ENCODE results near the gene MAMDC2. TPM values are rescaled to one million over a fixed set of nuclear protein-coding genes. Genes with fewer than 3 reads are reported as not detected.
A peak's percentile ranks its signal among the peaks of the same experiment; 100 is the strongest.

MAMDC2 gene
- total and polyA plus RNA-seq, 2 of the 4 experiments (the other 2 are of a cell fraction): 5.0 to 5.2 TPM

- intact Hi-C loops (cut with micrococcal nuclease) (loop anchor here (1.0 to 10.0 kb wide), 7 partner anchors 107 to 806 kb away; partner anchors contain the start of gene APBA1), in situ Hi-C loops (cut with MboI; ENCODE audit: low sequenced_read_pairs) (loop anchor here (10.0 to 25.0 kb wide), 4 partner anchors 114 to 804 kb away; partner anchors contain the start of gene APBA1), dilution Hi-C loops (cut with HindIII; ENCODE audit: low sequenced_read_pairs, unreplicated experiment) (no loop called here)
- no peaks in the 10 kb centered on the region for H3K9me3 ChIP-seq (ENCODE audit: control insufficient read depth, insufficient read depth, low read length)
- no TSS peak for BruUV-seq (replicated peaks)
- H3K36me3 ChIP-seq (ENCODE audit: control insufficient read depth, insufficient read depth, low read length): no peaks in the 10 kb centered on the region
- H3K4me3 ChIP-seq (ENCODE audit: insufficient read depth, low read depth, low read length): no peak overlapping the region
- H3K9ac ChIP-seq (ENCODE audit: low read depth, low read length): no peak overlapping the region
- peaks cover 0 to 3% of the 10 kb centered on the region in 2 experiments; a peak in 1 of 4 replicates for H3K79me1 ChIP-seq (ENCODE audit: low read depth in 1 of 2, low read length in 2 of 2)
- H3K56ac ChIP-seq (ENCODE audit: extremely low read depth, insufficient read depth, low read length): no peak overlapping the region
- no peak overlapping the region for H3K23ac ChIP-seq (ENCODE audit: low read depth, low read length)
- TF ChIP-seq USF2 (IDR thresholded peaks at IDR 0.05; ENCODE audit: low read depth, low read length): no peak
- TF ChIP-seq MAZ (IDR thresholded peaks at IDR 0.05; ENCODE audit: borderline replicate concordance, low read depth, low read length): no peak
- TF ChIP-seq MAFK (IDR thresholded peaks at IDR 0.05; ENCODE audit: low read depth, low read length): no peak
- TF ChIP-seq MXI1 (IDR thresholded peaks at IDR 0.05; ENCODE audit: borderline replicate concordance, low read depth, low read length): no peak
- TF ChIP-seq FOS (IDR thresholded peaks at IDR 0.05; ENCODE audit: low read depth, low read length): no peak
- TF ChIP-seq, protein P1, sequence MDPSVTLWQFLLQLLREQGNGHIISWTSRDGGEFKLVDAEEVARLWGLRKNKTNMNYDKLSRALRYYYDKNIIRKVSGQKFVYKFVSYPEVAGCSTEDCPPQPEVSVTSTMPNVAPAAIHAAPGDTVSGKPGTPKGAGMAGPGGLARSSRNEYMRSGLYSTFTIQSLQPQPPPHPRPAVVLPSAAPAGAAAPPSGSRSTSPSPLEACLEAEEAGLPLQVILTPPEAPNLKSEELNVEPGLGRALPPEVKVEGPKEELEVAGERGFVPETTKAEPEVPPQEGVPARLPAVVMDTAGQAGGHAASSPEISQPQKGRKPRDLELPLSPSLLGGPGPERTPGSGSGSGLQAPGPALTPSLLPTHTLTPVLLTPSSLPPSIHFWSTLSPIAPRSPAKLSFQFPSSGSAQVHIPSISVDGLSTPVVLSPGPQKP (IDR thresholded peaks at IDR 0.05; ENCODE audit: borderline replicate concordance, low read depth, low read length): no peak
- TF ChIP-seq POLR2A (IDR thresholded peaks at IDR 0.05; ENCODE audit: low read depth, low read length): no peak
- TF ChIP-seq, protein P2, sequence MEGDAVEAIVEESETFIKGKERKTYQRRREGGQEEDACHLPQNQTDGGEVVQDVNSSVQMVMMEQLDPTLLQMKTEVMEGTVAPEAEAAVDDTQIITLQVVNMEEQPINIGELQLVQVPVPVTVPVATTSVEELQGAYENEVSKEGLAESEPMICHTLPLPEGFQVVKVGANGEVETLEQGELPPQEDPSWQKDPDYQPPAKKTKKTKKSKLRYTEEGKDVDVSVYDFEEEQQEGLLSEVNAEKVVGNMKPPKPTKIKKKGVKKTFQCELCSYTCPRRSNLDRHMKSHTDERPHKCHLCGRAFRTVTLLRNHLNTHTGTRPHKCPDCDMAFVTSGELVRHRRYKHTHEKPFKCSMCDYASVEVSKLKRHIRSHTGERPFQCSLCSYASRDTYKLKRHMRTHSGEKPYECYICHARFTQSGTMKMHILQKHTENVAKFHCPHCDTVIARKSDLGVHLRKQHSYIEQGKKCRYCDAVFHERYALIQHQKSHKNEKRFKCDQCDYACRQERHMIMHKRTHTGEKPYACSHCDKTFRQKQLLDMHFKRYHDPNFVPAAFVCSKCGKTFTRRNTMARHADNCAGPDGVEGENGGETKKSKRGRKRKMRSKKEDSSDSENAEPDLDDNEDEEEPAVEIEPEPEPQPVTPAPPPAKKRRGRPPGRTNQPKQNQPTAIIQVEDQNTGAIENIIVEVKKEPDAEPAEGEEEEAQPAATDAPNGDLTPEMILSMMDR (conservative IDR thresholded peaks at IDR 0.05; ENCODE audit: low read depth, low read length): no peak
- TF ChIP-seq RCOR1 (IDR thresholded peaks at IDR 0.05; ENCODE audit: insufficient replicate concordance, low read length): no peak
- no peak for TF ChIP-seq NFE2L2 (IDR thresholded peaks at IDR 0.05; ENCODE audit: low read depth, low read length)
- no peak for TF ChIP-seq SMC3 (IDR thresholded peaks at IDR 0.05; ENCODE audit: low read depth, low read length)
- no peak for TF ChIP-seq BHLHE40 (IDR thresholded peaks at IDR 0.05; ENCODE audit: low read depth, low read length)
- H3K27ac ChIP-seq (ENCODE audit: insufficient read depth, low read length): no peak overlapping the region
- H3K27me3 ChIP-seq (ENCODE audit: control insufficient read depth, insufficient read depth, low read length): no peaks in the 10 kb centered on the region
- no peak for DNase-seq
- H4K8ac ChIP-seq (ENCODE audit: low read depth in 2 of 2, low read length in 2 of 2): peak overlapping the region in 1 of 2 experiments; percentile 42; a peak in 2 of 4 replicates
- no peak overlapping the region for H3K4ac ChIP-seq (ENCODE audit: low read depth, low read length)
- no peak overlapping the region for H3K4me2 ChIP-seq (ENCODE audit: low read depth, low read length)
- no peak overlapping the region for H2AK9ac ChIP-seq (replicated peaks; ENCODE audit: low read depth, low read length, poor library complexity)
- no peak overlapping the region for H3K14ac ChIP-seq (replicated peaks; ENCODE audit: low read depth, low read length)
- POLR2A ChIA-PET (ENCODE audit: unreplicated experiment): no interaction called here
- no peaks in the 10 kb centered on the region for H4K20me1 ChIP-seq (ENCODE audit: insufficient read depth, low read length)
- CTCF ChIA-PET: no interaction called here
- peaks cover 7% of the 10 kb centered on the region for H3K4me1 ChIP-seq (ENCODE audit: control insufficient read depth, insufficient read depth, low read length)
- no CpG with 5 or more reads among the region's 2 CpGs for WGBS, 2 experiments (ENCODE audit: extremely low coverage in 2 of 2, insufficient read length in 1 of 2)
- H3K9me1 ChIP-seq (ENCODE audit: insufficient read depth, low read length): no peaks in the 10 kb centered on the region
- H2AFZ ChIP-seq (replicated peaks; ENCODE audit: low read length, poor library complexity): no peak overlapping the region
- ATAC-seq (ENCODE audit: low read depth): no peak
- no peak overlapping the region for H2AK5ac ChIP-seq (ENCODE audit: low read depth, low read length)
- H2BK5ac ChIP-seq (ENCODE audit: low read depth, low read length, poor library complexity, severe bottlenecking): no peak overlapping the region
- H2BK20ac ChIP-seq (ENCODE audit: low read depth, low read length): no peak overlapping the region
- peak overlapping the region; percentile 2; the same call in 1 of the 2 replicates for H3K18ac ChIP-seq (ENCODE audit: low read depth, low read length)
- H4K5ac ChIP-seq (ENCODE audit: low read depth, low read length): 0 out of 2 replicates have a peak overlapping the region, but pooled peaks have one; percentile 7
- H2BK15ac ChIP-seq (ENCODE audit: low read depth, low read length): peak overlapping the region; percentile 15; the same call in 2 of the 3 replicates
- H2BK120ac ChIP-seq (ENCODE audit: low read depth, low read length): no peak overlapping the region
- H4K91ac ChIP-seq (ENCODE audit: insufficient read depth, low read depth, low read length): no peak overlapping the region
Observed at GRCh38 chr9:70228611-70229010, 185.0 kb downstream of the MAMDC2 start.

Data from IMR-90 (cell line).